DMS 273 treated with DMSO at 0.1 percent for 48 hours (cell line): Measurements from ENCODE around the gene ARID2.

Source experiments
- DNase-seq: peaks from one replicate; lab custom pipeline; 2025; lab: John Stamatoyannopoulos, UW

ARID2 gene

GRCh38 chr12:45933504-45933903, 204.0 kb downstream of the ARID2 start:
- DNase-seq, result no peak

DNA sequence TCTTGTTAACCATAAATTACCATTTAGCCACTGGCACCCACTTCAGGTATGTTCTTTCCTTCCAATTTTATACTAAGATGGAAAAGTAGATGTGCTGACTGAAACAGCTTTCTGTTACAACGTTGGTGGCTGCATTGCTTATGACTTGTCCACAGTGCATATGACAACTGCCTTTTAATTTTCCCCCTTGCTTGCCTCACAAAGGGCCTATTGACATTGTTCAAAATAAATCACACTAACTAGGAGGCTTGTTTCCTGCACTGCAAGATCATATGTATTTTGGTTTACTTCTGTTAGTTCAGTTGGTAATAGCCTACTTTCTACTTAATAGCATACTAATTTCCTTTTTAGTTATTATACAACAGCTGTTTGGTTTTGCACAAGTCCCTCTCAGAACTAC, 205.4 kb downstream of the ARID2 start:
- DNase-seq, result no peak

DNA sequence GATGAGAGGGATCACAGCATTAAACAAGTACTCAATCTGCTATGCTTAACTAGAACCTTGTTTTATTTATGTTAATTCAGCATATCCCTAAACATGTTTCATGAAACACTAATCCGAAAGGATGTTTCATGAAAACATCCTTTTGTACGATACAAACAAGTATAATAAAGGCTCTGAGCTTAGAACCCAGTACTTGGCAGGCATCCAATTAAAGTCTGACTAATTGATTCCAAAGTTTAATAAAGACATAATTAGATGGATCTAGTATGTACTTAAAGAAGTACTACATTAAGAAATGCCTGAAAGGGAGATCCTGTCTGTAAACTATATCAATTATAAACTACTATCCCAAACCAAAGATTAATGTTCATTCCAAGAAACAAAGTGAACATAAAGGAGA, 209.1 kb downstream of the ARID2 start:
- no peak for DNase-seq

DNA sequence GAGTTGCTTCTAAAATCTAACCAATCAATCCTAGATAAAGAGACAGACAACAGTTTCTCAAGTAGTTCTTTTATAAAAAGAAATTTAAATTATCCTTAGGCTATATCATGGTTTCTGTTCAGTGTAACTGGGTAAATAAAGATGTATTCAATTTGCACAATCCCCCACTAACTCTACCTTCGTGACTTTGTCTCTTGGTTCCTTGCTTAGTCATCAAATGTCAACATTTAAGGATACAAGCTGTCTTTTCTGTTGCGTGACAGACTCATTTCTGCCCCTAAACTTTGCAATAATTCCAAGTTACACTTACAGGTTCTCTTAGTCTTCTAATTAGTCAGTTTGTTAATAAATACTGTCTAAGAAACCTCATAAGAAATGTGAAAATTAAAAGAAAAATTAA, 210.3 kb downstream of the ARID2 start:
- no peak for DNase-seq

- no peak for DNase-seq
Measured at GRCh38 chr12:45944771-45945170, 215.3 kb downstream of the ARID2 start.

DNA sequence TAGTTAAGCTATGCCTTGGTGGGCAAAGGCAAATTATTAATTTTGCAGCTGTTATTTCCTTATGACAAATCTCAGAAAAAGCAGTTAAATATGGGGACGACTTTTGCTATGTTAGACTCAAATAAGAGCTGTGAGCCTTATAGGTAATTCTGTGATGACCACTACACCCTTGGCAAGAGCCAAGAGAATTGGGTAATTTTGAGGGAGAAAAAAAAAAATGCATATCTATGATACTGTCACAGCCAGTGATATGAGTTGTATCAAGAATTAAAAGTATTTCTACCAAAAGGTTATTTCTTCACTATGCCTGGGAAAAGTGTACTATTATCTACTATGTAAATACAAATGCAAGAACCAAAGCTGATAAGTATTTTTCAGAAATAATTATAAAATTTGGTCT, 216.9 kb downstream of the ARID2 start:
- no peak for DNase-seq

DNA sequence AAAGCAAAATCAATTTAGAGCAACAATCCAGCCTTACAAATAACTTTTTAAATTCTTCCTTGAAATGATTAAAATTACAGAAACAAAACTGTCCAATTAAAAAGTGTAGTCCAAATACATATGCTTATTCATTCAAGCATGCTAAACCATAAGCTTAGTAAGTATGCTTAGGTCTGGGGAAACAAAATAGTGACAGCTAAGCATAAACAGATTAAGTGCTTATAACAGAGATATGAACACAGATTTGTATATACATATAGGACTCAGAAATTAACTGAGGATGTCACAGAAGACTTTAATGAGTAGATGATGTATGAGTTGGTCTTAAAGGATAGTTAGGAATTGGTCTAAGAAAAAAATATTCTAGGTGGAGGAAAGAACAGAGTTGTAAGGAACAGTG, 219.0 kb downstream of the ARID2 start:
- DNase-seq, result no peak
